ENCODE measurements around the gene NAALADL2.

Gene NAALADL2

DNA sequence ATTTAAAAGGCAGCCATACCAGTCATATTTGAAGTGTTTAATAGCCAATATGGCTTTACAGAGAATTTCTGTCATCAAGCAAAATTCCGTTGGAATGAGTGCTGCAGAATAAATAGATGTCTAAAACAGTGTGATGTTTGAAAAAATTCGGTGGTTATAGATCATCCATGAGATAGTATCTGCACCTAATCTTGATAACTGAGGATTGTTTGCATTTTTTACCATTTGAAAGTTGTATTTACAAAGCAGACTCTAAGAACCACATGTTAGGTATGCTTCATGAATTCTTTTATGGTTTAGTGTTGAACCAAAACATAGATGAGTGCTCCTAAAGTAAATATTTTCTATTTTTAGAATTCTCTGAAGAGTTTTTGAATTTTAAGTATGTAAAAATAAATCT is 476.1 kb downstream of the NAALADL2 start:
- no peaks in the 10 kb centered on the region for H3K4me1 ChIP-seq (ENCODE audit: insufficient read depth, low read length)
- H3K4me3 ChIP-seq (ENCODE audit: low read depth in 1 of 2, low read length in 2 of 2): no peak overlapping the region
- H3K9me3 ChIP-seq (ENCODE audit: low read length): no peaks in the 10 kb centered on the region
- H3K36me3 ChIP-seq (ENCODE audit: insufficient read depth, low read length): no peaks in the 10 kb centered on the region
- H3K27me3 ChIP-seq (ENCODE audit: control insufficient read depth in 1 of 2, insufficient read depth in 2 of 2, low read length in 2 of 2): no peaks in the 10 kb centered on the region
- H3K27ac ChIP-seq (ENCODE audit: low read depth, low read length): no peak overlapping the region
- H3K9ac ChIP-seq (ENCODE audit: low read length): no peak overlapping the region

DNA sequence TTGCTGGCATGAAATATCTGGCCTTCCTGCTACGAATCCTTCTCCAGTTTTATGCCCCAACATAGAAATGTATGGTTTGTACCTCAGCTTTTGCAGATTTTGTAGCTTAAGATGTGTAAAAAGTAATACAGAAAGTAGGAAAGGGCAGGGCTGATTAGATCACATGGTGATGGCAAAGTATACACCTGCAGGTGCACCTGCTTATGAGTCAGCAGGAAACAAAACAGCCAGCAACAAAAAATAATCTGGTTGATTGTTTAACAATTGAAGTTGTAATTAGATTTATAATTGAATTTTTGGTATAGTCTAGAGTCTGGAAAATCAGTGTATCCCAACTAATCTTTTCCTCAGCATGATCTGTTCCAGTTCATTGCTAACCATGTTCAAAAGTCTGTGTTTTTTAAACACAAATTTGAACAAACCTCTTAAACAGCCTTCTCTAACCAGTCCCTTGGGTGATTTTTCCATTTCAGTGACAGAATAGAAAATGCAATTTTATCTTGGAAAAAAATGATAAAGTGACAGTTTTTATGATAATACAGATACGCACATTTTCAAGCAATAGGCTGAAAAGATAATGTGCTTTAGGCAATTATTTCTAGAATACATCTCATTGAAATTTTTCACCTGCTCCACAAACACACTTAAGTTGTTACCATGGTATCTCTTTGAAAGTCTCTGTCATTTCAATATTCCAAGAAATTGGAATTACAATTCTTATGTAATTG is 477.4 kb downstream of the NAALADL2 start:
- no peaks in the 10 kb centered on the region for H3K36me3 ChIP-seq (ENCODE audit: insufficient read depth, low read length)
- H3K4me3 ChIP-seq (ENCODE audit: low read depth in 1 of 2, low read length in 2 of 2): no peak overlapping the region
- H3K9ac ChIP-seq (ENCODE audit: low read length): no peak overlapping the region
- no peaks in the 10 kb centered on the region for H3K9me3 ChIP-seq (ENCODE audit: low read length)
- H3K4me1 ChIP-seq (ENCODE audit: insufficient read depth, low read length): no peaks in the 10 kb centered on the region
- no peak overlapping the region for H3K27ac ChIP-seq (ENCODE audit: low read depth, low read length)
- H3K27me3 ChIP-seq (ENCODE audit: control insufficient read depth in 1 of 2, insufficient read depth in 2 of 2, low read length in 2 of 2): no peaks in the 10 kb centered on the region

DNA sequence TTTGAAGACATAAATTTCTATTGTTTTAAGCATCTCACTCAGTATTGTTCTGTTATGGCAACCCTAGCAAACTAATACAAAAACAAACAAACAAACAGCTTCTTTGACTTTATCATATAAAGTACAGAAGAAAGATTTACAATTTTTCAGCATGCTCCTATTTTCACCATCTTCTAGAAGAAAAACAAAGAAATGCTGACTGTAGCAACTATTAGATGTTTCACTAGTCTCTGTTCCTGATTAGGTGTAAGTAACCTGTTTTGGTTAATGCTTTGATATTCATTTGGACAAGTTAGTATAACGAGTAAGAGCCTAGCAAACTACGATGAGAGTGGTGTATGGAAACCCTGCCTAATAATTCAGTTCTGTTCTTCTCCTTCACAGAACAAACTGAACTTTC is 478.5 kb downstream of the NAALADL2 start:
- Histone ChIP-seq H3K4me3 (ENCODE audit: low read depth in 1 of 2, low read length in 2 of 2) (no peak overlapping the region), H3K27ac (ENCODE audit: low read depth, low read length) (no peak overlapping the region), H3K36me3 (ENCODE audit: insufficient read depth, low read length) (no peaks in the 10 kb centered on the region), H3K4me1 (ENCODE audit: insufficient read depth, low read length) (no peaks in the 10 kb centered on the region), H3K9ac (ENCODE audit: low read length) (no peak overlapping the region), H3K9me3 (ENCODE audit: low read length) (no peaks in the 10 kb centered on the region), H3K27me3 (ENCODE audit: control insufficient read depth in 1 of 2, insufficient read depth in 2 of 2, low read length in 2 of 2) (no peaks in the 10 kb centered on the region)

DNA sequence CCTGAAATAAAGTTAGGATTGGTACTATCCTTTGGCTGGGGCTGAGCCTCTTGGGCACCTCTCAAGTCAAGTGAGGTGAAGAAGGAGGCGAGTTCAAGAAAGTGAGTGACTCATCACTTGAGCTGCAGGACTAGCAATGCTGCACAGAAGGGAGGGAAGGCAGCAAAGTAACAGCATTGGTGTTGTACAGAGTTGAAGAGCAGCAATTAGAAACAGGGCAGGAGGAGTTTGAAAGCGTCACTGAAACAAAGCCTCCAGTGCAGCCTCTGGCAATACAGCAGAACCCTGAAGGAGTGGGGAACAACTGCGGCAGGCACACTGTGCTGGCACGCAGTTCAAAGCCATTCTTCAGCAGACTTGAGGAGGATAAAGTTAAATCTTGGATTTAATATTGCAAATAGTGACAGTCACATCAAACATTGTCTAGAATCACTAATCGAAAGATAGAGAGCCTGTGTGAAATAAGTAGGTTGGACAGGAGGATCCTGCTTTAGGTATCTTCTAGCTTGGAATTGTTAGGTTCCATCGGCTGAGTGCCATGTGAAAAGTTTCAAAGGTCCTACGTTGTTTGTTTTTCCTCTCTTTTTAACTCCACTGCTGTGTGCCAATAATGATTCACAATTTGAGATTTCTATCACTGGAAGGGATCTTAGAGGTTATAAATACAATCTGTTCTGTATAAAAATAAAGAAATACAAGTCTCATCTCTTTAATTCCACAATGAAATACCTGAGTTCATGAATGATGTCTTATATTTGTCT is 479.8 kb downstream of the NAALADL2 start:
- no peaks in the 10 kb centered on the region for H3K27me3 ChIP-seq (ENCODE audit: control insufficient read depth in 1 of 2, insufficient read depth in 2 of 2, low read length in 2 of 2)
- no peaks in the 10 kb centered on the region for H3K9me3 ChIP-seq (ENCODE audit: low read length)
- H3K27ac ChIP-seq (ENCODE audit: low read depth, low read length): no peak overlapping the region
- H3K4me1 ChIP-seq (ENCODE audit: insufficient read depth, low read length): no peaks in the 10 kb centered on the region
- no peak overlapping the region for H3K4me3 ChIP-seq (ENCODE audit: low read depth in 1 of 2, low read length in 2 of 2)
- no peak overlapping the region for H3K9ac ChIP-seq (ENCODE audit: low read length)
- no peaks in the 10 kb centered on the region for H3K36me3 ChIP-seq (ENCODE audit: insufficient read depth, low read length)

DNA sequence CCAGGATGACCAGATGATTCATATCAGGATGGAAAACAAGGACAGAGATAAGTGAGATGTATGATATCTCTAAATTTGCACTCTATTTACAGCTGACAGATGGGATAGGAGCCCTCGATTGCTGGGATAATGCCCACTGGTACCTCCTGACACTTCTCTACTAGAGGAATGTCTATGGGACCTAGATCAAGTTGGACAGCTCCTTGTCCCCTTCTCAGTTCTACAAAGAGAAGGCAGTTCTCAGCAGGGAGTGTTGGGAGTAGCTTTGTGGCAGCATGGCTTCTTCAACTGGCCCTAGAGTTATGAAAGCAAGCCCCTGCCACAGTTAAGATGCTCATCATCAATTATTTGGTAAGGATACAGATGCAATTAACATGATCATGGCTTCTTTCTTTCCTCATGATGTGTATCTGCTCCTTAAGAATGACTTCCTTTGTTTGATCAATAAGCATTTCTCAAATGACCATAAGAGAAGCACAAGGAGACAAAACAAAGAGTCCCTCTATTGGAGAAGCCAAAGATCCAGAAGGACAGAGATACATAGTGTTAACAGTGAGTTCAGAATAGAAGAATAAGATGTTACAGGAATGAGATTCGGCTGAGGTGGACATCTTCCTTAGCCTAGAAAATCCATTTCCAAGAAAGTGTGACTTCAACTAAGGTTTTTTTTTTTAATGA is 481.3 kb downstream of the NAALADL2 start:
- Histone ChIP-seq H3K4me1 (ENCODE audit: insufficient read depth, low read length) (no peaks in the 10 kb centered on the region), H3K9ac (ENCODE audit: low read length) (no peak overlapping the region), H3K27me3 (ENCODE audit: control insufficient read depth in 1 of 2, insufficient read depth in 2 of 2, low read length in 2 of 2) (no peaks in the 10 kb centered on the region), H3K27ac (ENCODE audit: low read depth, low read length) (no peak overlapping the region), H3K9me3 (ENCODE audit: low read length) (no peaks in the 10 kb centered on the region), H3K4me3 (ENCODE audit: low read depth in 1 of 2, low read length in 2 of 2) (no peak overlapping the region), H3K36me3 (ENCODE audit: insufficient read depth, low read length) (no peaks in the 10 kb centered on the region)

DNA sequence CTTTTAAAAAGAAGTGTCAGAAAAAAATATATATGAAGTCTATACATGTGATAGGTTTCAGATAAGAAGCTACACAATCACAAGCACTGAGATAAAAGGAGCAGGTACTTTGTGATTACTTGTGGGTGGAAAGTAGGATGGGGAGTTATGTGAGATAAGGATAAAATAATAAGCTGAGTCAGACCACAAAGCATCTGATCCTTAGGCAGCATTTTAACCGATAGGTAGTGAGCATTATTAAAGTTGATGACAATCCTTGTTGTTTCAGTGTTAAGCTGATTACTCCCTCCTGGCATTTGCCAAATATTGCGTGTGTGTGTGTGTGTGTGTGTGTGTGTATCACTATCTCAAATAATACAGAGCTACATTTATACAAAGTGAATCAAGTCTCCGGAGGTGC is 483.1 kb downstream of the NAALADL2 start:
- no peaks in the 10 kb centered on the region for H3K4me1 ChIP-seq (ENCODE audit: insufficient read depth, low read length)
- H3K27ac ChIP-seq (ENCODE audit: low read depth, low read length): no peak overlapping the region
- H3K9me3 ChIP-seq (ENCODE audit: low read length): no peaks in the 10 kb centered on the region
- no peak overlapping the region for H3K4me3 ChIP-seq (ENCODE audit: low read depth in 1 of 2, low read length in 2 of 2)
- no peaks in the 10 kb centered on the region for H3K27me3 ChIP-seq (ENCODE audit: control insufficient read depth in 1 of 2, insufficient read depth in 2 of 2, low read length in 2 of 2)
- H3K9ac ChIP-seq (ENCODE audit: low read length): no peak overlapping the region
- H3K36me3 ChIP-seq (ENCODE audit: insufficient read depth, low read length): no peaks in the 10 kb centered on the region

DNA sequence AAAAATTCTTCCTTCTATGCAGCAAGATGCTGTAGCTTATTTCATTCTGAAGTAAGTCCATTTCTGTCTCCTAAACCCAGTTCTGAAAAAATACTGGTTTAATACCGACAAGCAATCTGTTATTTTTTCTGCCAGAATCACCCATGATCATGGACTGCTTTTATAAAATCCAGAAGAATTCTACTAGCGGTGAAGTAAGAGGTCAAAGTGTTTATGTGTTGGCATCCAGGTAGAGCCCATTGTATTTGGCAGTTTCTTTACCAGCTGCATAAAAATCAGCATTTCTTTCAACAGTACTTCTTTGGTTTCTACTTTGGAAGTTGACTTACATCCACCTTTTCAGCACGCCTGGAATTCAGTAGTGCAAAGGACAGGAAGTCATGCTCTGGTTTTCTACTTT is 484.8 kb downstream of the NAALADL2 start:
- Histone ChIP-seq H3K4me3 (ENCODE audit: low read depth in 1 of 2, low read length in 2 of 2) (no peak overlapping the region), H3K9me3 (ENCODE audit: low read length) (no peaks in the 10 kb centered on the region), H3K27ac (ENCODE audit: low read depth, low read length) (no peak overlapping the region), H3K9ac (ENCODE audit: low read length) (no peak overlapping the region), H3K27me3 (ENCODE audit: control insufficient read depth in 1 of 2, insufficient read depth in 2 of 2, low read length in 2 of 2) (no peaks in the 10 kb centered on the region), H3K36me3 (ENCODE audit: insufficient read depth, low read length) (no peaks in the 10 kb centered on the region), H3K4me1 (ENCODE audit: insufficient read depth, low read length) (no peaks in the 10 kb centered on the region)

DNA sequence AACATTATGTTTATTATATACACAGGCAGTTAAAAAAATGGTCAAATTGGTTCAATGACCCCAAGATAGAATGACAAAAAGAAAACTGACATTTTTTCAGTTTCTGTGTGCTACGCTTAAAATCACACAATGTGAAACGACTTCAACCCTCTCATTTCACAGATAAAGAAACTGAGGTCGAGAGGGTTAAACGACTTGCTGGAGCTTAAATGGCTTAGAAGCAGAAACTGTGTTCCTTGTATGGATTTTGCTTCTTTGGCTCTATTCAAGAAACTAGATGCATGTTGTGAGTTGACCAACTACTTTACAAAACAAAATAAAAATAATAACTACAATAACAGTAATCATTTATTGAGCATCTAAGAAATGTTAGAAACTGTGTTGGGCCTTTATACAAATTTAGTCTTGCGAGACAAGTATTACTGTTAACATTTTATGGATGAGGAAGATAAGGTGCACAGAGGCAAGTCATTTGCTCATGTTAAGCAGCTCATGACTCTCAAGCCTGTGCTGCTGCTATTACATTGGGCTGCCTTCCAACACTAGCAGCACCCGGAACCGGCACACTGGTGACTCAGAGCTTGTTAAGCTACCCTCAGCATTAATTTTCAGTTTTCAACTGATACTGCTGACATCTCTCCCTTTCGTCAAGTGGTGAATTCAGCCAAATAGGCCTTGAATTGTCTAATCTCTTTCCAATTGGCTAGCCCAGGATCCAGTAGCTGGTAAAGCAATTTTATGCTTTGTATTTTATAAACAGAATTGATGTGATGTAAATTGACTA is 487.6 kb downstream of the NAALADL2 start:
- no peak overlapping the region for H3K4me3 ChIP-seq (ENCODE audit: low read depth in 1 of 2, low read length in 2 of 2)

DNA sequence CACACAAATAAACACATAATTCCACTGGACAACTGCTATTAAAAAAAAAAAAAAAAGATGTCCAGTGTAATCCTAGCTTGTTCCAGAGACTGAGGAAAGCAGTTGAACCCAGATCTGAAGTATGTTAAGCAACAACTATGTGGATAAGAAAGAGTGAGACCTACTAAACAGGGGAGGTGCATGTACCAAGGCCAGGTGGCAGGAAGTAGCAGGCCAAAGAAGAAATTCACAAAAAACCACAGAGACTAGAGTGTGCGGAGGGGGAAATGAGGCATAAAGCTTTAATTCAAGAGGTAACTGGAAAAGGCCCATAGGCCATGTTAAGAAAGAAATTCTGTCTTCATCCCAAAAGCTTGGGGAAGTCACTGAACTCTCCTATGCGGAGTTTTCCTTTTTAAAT is 490.0 kb downstream of the NAALADL2 start:
- H3K27me3 ChIP-seq (ENCODE audit: control insufficient read depth in 1 of 2, insufficient read depth in 2 of 2, low read length in 2 of 2): no peaks in the 10 kb centered on the region
- H3K9me3 ChIP-seq (ENCODE audit: low read length): no peaks in the 10 kb centered on the region
- H3K9ac ChIP-seq (ENCODE audit: low read length): no peak overlapping the region
- no peak overlapping the region for H3K4me3 ChIP-seq (ENCODE audit: low read depth in 1 of 2, low read length in 2 of 2)
- no peaks in the 10 kb centered on the region for H3K4me1 ChIP-seq (ENCODE audit: insufficient read depth, low read length)
- H3K27ac ChIP-seq (ENCODE audit: low read depth, low read length): no peak overlapping the region
- no peaks in the 10 kb centered on the region for H3K36me3 ChIP-seq (ENCODE audit: insufficient read depth, low read length)

More for the DNA sequence above, 487.6 kb downstream of the NAALADL2 start:
- no peaks in the 10 kb centered on the region for H3K27me3 ChIP-seq (ENCODE audit: control insufficient read depth in 1 of 2, insufficient read depth in 2 of 2, low read length in 2 of 2)
- H3K27ac ChIP-seq (ENCODE audit: low read depth, low read length): no peak overlapping the region
- no peaks in the 10 kb centered on the region for H3K4me1 ChIP-seq (ENCODE audit: insufficient read depth, low read length)
- no peaks in the 10 kb centered on the region for H3K9me3 ChIP-seq (ENCODE audit: low read length)
- H3K9ac ChIP-seq (ENCODE audit: low read length): no peak overlapping the region
- no peaks in the 10 kb centered on the region for H3K36me3 ChIP-seq (ENCODE audit: insufficient read depth, low read length)

DNA sequence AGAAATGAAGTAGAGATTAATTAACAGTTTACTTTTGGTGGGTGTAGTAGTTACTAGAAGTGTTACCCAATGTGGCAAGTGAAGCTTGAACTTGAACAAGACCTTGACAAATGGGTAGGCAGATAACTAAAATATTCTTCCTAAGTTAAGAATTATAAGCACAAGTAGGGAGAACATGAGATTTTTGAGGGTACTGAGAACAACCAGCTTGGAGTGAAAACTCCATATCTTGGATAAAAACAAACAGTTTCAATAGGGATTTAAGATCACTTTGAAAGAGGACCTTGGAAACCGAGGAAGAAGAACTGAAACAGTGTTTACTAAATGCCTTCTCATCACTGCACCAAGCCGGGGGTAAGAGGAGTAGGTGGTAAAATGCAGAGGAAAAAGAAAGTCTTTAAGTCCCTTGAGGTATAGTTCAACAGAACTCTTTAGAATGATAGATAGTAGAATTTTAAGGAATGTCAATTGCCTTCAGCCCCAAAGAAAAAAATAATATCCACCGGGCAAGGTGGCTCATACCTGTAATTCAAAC is 496.7 kb downstream of the NAALADL2 start:
- Histone ChIP-seq H3K36me3 (ENCODE audit: insufficient read depth, low read length) (no peaks in the 10 kb centered on the region), H3K27me3 (ENCODE audit: control insufficient read depth in 1 of 2, insufficient read depth in 2 of 2, low read length in 2 of 2) (no peaks in the 10 kb centered on the region), H3K9me3 (ENCODE audit: low read length) (no peaks in the 10 kb centered on the region), H3K4me3 (ENCODE audit: low read depth in 1 of 2, low read length in 2 of 2) (no peak overlapping the region), H3K4me1 (ENCODE audit: insufficient read depth, low read length) (no peaks in the 10 kb centered on the region), H3K9ac (ENCODE audit: low read length) (no peak overlapping the region), H3K27ac (ENCODE audit: low read depth, low read length) (no peak overlapping the region)

DNA sequence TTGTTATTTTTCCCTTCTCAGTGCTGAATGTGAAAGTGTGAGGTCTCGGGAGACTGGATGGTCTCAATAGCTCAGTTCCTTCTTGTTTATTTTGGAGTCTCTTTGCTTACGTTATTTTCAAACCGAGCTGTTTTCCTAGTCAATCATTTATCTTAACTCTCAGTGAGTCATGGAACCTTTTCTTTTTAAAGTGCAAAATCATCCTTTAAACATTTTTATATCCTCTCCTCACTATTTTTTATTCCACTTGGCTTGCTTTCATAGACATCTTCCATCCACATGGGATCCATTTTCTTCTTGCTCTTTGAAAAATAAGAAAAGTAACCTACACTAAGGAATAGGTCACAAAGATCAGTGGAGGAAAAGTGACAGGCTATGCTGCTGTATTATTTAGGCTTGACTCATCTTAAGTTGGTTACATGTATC is 497.8 kb downstream of the NAALADL2 start:
- Histone ChIP-seq H3K27ac (ENCODE audit: low read depth, low read length) (no peak overlapping the region), H3K4me3 (ENCODE audit: low read depth in 1 of 2, low read length in 2 of 2) (no peak overlapping the region), H3K4me1 (ENCODE audit: insufficient read depth, low read length) (no peaks in the 10 kb centered on the region), H3K27me3 (ENCODE audit: control insufficient read depth in 1 of 2, insufficient read depth in 2 of 2, low read length in 2 of 2) (no peaks in the 10 kb centered on the region), H3K9me3 (ENCODE audit: low read length) (no peaks in the 10 kb centered on the region), H3K9ac (ENCODE audit: low read length) (no peak overlapping the region), H3K36me3 (ENCODE audit: insufficient read depth, low read length) (no peaks in the 10 kb centered on the region)

Measured in muscle layer of colon (tissue), 2 donors.